GM12891 (cell line): Measurements from ENCODE around the gene PIP5K1C.

Experiments
- POLR2A ChIP-seq: IDR thresholded peaks from 2 replicates; pipeline ENCODE4 v1.6.1; 2011; ENCODE audit warnings: low read depth, low read length, control low read depth
- POLR2AphosphoS5 ChIP-seq: IDR thresholded peaks from 2 replicates; pipeline ENCODE4 v1.6.1; 2011; ENCODE audit warnings: low read depth, low read length, control low read depth
- POU2F2 ChIP-seq: IDR thresholded peaks from 2 replicates; pipeline ENCODE4 v1.6.1; 2011; ENCODE audit warnings: low read depth, mild to moderate bottlenecking, control low read depth, low read length, moderate library complexity
- TAF1 ChIP-seq: IDR thresholded peaks from 2 replicates; pipeline ENCODE4 v1.6.1; 2011; ENCODE audit warnings: low read depth, low read length, control low read depth

DNA sequence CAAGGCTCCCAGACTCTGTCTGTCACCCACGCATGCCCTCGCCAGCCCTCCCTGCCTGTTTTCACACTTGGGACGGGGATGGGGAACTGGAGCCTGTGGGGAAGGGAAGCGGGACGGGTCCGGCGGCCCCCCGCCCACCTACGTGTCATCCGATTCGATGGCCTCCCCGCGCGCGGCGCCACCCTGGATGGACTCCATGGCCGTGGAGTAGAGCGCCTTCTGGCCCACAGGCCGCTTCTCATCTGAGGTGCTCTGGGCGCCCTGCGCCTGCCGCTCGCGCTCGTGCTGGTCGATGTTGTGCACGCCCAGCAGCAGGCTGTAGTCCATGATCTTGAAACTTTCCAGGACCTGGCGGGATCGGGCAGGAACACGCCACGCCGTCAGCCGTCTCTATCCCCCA is 48.6 kb downstream of the PIP5K1C start:
- no peak for TF ChIP-seq POLR2A
- no peak for TF ChIP-seq TAF1
- TF ChIP-seq POLR2AphosphoS5: no peak
- TF ChIP-seq POU2F2: no peak
